Peyer's patch (tissue), 4 donors: ENCODE results near the gene NOTCH3.

Source experiments
- POLR2A ChIP-seq, 2 donors: fragments of 450-650 bp; IDR thresholded peaks; one replicate each; pipeline ENCODE4 v1.5.1; 2017; ENCODE audit warnings: antibody characterized with exemption in 2 of 2, mild to moderate bottlenecking in 2 of 2, moderate library complexity in 2 of 2
- TF ChIP-seq, protein P1 (sequence below), 6 experiments: fragments of 450-650 bp in 4 of 6; fragments of 200-600 bp in 2 of 6; sonication (generic) in 1 of 6; IDR thresholded peaks; one replicate each; pipeline ENCODE4 v1.5.1; 2017 to 2019; ENCODE audit warnings: antibody characterized with exemption in 6 of 6, mild to moderate bottlenecking in 3 of 6, moderate library complexity in 1 of 6

DNA sequence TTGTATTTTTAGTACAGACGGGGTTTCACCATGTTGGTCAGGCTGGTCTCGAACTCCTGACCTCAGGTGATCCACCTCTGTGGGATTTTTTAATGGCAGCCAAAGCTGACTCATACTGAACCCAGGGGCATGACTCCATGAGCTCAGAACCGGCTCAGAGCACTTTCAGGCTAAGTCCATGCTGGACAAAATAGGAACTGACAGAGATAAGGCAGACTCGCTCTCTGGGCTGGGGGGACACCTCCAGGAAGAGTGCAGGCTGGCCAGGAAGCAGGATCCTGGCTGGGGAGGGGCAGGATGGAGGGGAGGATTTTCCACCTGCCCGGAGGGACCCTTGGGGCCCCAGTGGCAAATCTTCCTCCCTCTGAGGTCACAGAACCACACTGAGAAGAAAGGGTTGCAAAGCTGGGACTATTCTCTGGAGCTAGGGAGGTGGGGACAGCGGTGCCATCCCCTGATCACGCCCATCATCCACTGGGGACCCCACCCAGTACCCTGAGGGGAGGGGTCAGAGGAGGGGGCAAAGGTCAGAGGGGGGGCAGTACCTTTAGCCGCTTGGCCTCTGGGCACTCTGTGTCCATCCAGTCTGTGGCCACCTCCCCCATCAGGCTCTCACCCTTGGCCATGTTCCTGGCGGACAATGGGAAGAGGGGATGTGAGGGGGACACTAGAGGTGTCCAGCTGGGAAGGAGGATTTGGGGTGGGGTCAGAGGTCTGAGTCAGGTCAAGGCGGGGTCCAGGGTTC, 31.1 kb downstream of the NOTCH3 start:
- TF ChIP-seq, protein P1, sequence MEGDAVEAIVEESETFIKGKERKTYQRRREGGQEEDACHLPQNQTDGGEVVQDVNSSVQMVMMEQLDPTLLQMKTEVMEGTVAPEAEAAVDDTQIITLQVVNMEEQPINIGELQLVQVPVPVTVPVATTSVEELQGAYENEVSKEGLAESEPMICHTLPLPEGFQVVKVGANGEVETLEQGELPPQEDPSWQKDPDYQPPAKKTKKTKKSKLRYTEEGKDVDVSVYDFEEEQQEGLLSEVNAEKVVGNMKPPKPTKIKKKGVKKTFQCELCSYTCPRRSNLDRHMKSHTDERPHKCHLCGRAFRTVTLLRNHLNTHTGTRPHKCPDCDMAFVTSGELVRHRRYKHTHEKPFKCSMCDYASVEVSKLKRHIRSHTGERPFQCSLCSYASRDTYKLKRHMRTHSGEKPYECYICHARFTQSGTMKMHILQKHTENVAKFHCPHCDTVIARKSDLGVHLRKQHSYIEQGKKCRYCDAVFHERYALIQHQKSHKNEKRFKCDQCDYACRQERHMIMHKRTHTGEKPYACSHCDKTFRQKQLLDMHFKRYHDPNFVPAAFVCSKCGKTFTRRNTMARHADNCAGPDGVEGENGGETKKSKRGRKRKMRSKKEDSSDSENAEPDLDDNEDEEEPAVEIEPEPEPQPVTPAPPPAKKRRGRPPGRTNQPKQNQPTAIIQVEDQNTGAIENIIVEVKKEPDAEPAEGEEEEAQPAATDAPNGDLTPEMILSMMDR (IDR thresholded peaks at IDR 0.05): no peak
- no peak for TF ChIP-seq POLR2A (IDR thresholded peaks at IDR 0.05)
